H1 (cell line): ENCODE data around the gene CUEDC1. TPM values are rescaled to one million over a fixed set of nuclear protein-coding genes. Genes with fewer than 3 reads are reported as not detected.

Source experiments
- CTCF ChIA-PET: fragments of 300-600 bp; sonication (Branson Sonifier 250); formaldehyde crosslinking; loops from one replicate; lab custom pipeline; 2021; ENCODE audit not compliant: partially characterized antibody; lab: Charles Lee
- POLR2A ChIA-PET: fragments of 300-600 bp; sonication (Branson Sonifier 250); formaldehyde crosslinking; loops from one replicate; lab custom pipeline; 2021; ENCODE audit warnings: inconsistent platforms; ENCODE audit not compliant: partially characterized antibody; lab: Charles Lee
- DNase-seq, 2 experiments: peaks; one replicate each; pipeline versions ENCODE4 v3.0.0 to v3.0.0-alpha.2; 2010 to 2022; ENCODE audit warnings: low spot score in 2 of 2, low read depth in 1 of 2, mixed read lengths in 1 of 2
- FAIRE-seq: peaks from 2 replicates; lab custom pipeline; 2011; peaks lifted over from hg19 to GRCh38; lab: Jason Lieb, UNC
- H2AFZ ChIP-seq: 2 replicates; pipeline ENCODE4 v1.8.1; 2012; ENCODE audit warnings: low read length, inconsistent platforms
- H2AK5ac ChIP-seq: 2 replicates; pipeline ENCODE4 v1.6.1; 2013; ENCODE audit warnings: low read depth, low read length
- H2BK120ac ChIP-seq: replicated peaks from 2 replicates; pipeline ENCODE3; 2013; ENCODE audit warnings: low read depth, low read length, inconsistent platforms
- H2BK12ac ChIP-seq: 2 replicates; pipeline ENCODE4 v1.6.1; 2013; ENCODE audit warnings: low read depth, low read length
- H2BK15ac ChIP-seq: 2 replicates; pipeline ENCODE4 v1.6.1; 2013; ENCODE audit warnings: low read length
- H2BK20ac ChIP-seq: 2 replicates; pipeline ENCODE4 v1.6.1; 2013; ENCODE audit warnings: low read length
- H2BK5ac ChIP-seq: 2 replicates; pipeline ENCODE4 v1.6.1; 2013; ENCODE audit warnings: low read depth, low read length
- H3K14ac ChIP-seq: 2 replicates; pipeline ENCODE4 v1.6.1; 2013; ENCODE audit warnings: inconsistent platforms; ENCODE audit not compliant: insufficient read length
- H3K18ac ChIP-seq: 2 replicates; pipeline ENCODE4 v1.6.1; 2013; ENCODE audit warnings: low read length; ENCODE audit errors: extremely low read depth
- H3K23ac ChIP-seq: 2 replicates; pipeline ENCODE4 v1.6.1; 2013; ENCODE audit warnings: inconsistent platforms; ENCODE audit not compliant: insufficient read length
- H3K23me2 ChIP-seq: 2 replicates; pipeline ENCODE4 v1.6.1; 2013; ENCODE audit warnings: low read depth, low read length
- H3K27ac ChIP-seq: 2 replicates; pipeline ENCODE4 v1.6.1; 2011; ENCODE audit warnings: low read depth, low read length, inconsistent platforms
- H3K27me3 ChIP-seq, 4 experiments: replicated peaks in 1 of 4; 1 replicate in 1 of 4; 2 replicates in 3 of 4; pipeline versions ENCODE4 v1.6.1 to v1.8.1; 2011 to 2013; ENCODE audit warnings: low read length in 3 of 4, mild to moderate bottlenecking in 3 of 4, inconsistent platforms in 2 of 4, mixed read lengths in 2 of 4, moderate library complexity in 1 of 4; ENCODE audit not compliant: control insufficient read depth in 3 of 4, insufficient read depth in 3 of 4; ENCODE audit errors: extremely low read depth in 1 of 4
- H3K36me3 ChIP-seq, 4 experiments: 2 replicates each; pipeline versions ENCODE4 v1.6.1 to v1.8.1; 2011 to 2013; ENCODE audit warnings: mild to moderate bottlenecking in 4 of 4, low read length in 3 of 4, moderate library complexity in 2 of 4, control low read depth in 1 of 4, inconsistent platforms in 1 of 4; ENCODE audit not compliant: insufficient read depth in 4 of 4, control insufficient read depth in 2 of 4
- H3K4ac ChIP-seq: replicated peaks from 2 replicates; pipeline ENCODE3; 2013; ENCODE audit warnings: low read length, low read depth, mixed read lengths, inconsistent platforms; ENCODE audit not compliant: insufficient read length
- H3K4me1 ChIP-seq, 4 experiments: replicated peaks in 1 of 4; 1 replicate in 1 of 4; 2 replicates in 3 of 4; pipeline versions ENCODE4 v1.6.1 to v1.8.1; 2011 to 2013; ENCODE audit warnings: low read length in 3 of 4, inconsistent platforms in 2 of 4, mixed read lengths in 1 of 4; ENCODE audit not compliant: insufficient read depth in 4 of 4, control insufficient read depth in 3 of 4
- H3K4me2 ChIP-seq, 2 experiments: 2 replicates each; pipeline versions ENCODE4 v1.6.1 to v1.8.1; 2011 to 2013; ENCODE audit warnings: low read depth in 2 of 2, low read length in 2 of 2, control low read depth in 1 of 2, inconsistent platforms in 1 of 2, mild to moderate bottlenecking in 1 of 2; ENCODE audit not compliant: insufficient read depth in 1 of 2
- H3K4me3 ChIP-seq, 4 experiments: fragments of 200-600, 300-600 bp in 1 of 4; sonication (generic), shearing (Covaris generic), sonication (Bioruptor Twin) in 1 of 4; 2 replicates each; pipeline versions ENCODE4 v1.5.1 to v1.8.1; 2011 to 2016; ENCODE audit warnings: low read length in 4 of 4, low read depth in 3 of 4, control low read depth in 2 of 4, inconsistent platforms in 2 of 4, mild to moderate bottlenecking in 2 of 4, mixed read lengths in 1 of 4, moderate library complexity in 1 of 4; ENCODE audit not compliant: insufficient read depth in 2 of 4; ENCODE audit errors: extremely low read depth in 1 of 4
- H3K56ac ChIP-seq: replicated peaks from 2 replicates; pipeline ENCODE3; 2013; ENCODE audit warnings: low read depth, mild to moderate bottlenecking, mixed read lengths, low read length, inconsistent platforms; ENCODE audit not compliant: insufficient read length
- H3K79me1 ChIP-seq: 2 replicates; pipeline ENCODE4 v1.6.1; 2013; ENCODE audit warnings: low read depth, low read length, control low read depth
- H3K79me2 ChIP-seq, 2 experiments: 2 replicates each; pipeline versions ENCODE4 v1.6.1 to v1.8.1; 2012 to 2013; ENCODE audit warnings: low read length in 2 of 2, mild to moderate bottlenecking in 2 of 2, inconsistent platforms in 1 of 2; ENCODE audit not compliant: insufficient read depth in 2 of 2, control insufficient read depth in 1 of 2
- H3K9ac ChIP-seq, 4 experiments: replicated peaks in 1 of 4; 1 replicate in 1 of 4; 2 replicates in 3 of 4; pipeline versions ENCODE4 v1.6.1 to v1.8.1; 2011 to 2013; ENCODE audit warnings: low read depth in 3 of 4, low read length in 3 of 4, control low read depth in 2 of 4, mild to moderate bottlenecking in 2 of 4, moderate library complexity in 2 of 4, inconsistent platforms in 1 of 4; ENCODE audit errors: extremely low read depth in 1 of 4
- H3K9me3 ChIP-seq, 2 experiments: 2 replicates each; pipeline versions ENCODE4 v1.6.1 to v1.8.1; 2012 to 2013; ENCODE audit warnings: mild to moderate bottlenecking in 2 of 2, moderate library complexity in 2 of 2, control low read depth in 1 of 2, inconsistent platforms in 1 of 2, low read depth in 1 of 2, low read length in 1 of 2, mixed read lengths in 1 of 2; ENCODE audit not compliant: insufficient read depth in 2 of 2
- H4K20me1 ChIP-seq, 2 experiments: replicated peaks in 1 of 2; 2 replicates each; pipeline versions ENCODE3 to v1.8.1; 2011 to 2013; ENCODE audit warnings: inconsistent platforms in 2 of 2, low read length in 2 of 2, mild to moderate bottlenecking in 1 of 2; ENCODE audit not compliant: insufficient read depth in 2 of 2, control insufficient read depth in 1 of 2
- H4K5ac ChIP-seq: 2 replicates; pipeline ENCODE4 v1.6.1; 2013; ENCODE audit warnings: low read length, low read depth, mixed read lengths, inconsistent platforms; ENCODE audit not compliant: insufficient read length
- H4K8ac ChIP-seq: 2 replicates; pipeline ENCODE4 v1.8.0; 2013; ENCODE audit warnings: mild to moderate bottlenecking, moderate library complexity, low read length, inconsistent platforms; ENCODE audit not compliant: insufficient read depth; ENCODE audit errors: extremely low read depth
- H4K91ac ChIP-seq: replicated peaks from 2 replicates; pipeline ENCODE3; 2013; ENCODE audit warnings: low read length, mixed read lengths, inconsistent platforms; ENCODE audit not compliant: insufficient read length
- MAX ChIP-seq: IDR thresholded peaks from 2 replicates; pipeline ENCODE4 v1.6.1; 2012; ENCODE audit warnings: inconsistent platforms
- RBBP5 ChIP-seq: IDR thresholded peaks from 2 replicates; pipeline ENCODE4 v1.7.1; 2012; ENCODE audit warnings: low read depth, mild to moderate bottlenecking, inconsistent platforms, low read length, moderate library complexity, borderline replicate concordance
- ZNF274 ChIP-seq: IDR thresholded peaks from 2 replicates; pipeline ENCODE4 v1.7.0; 2012; ENCODE audit warnings: low read length, borderline replicate concordance; ENCODE audit errors: extremely low read depth
- WGBS, 2 experiments: shearing (Covaris generic) in 1 of 2; methylation state at CpG; one replicate each; pipeline versions ENCODE4 v1.1.6 to v1.1.7; 2013 to 2015; ENCODE audit warnings: low lambda C conversion rate in 2 of 2, mixed read lengths in 2 of 2, inconsistent platforms in 1 of 2, low coverage in 1 of 2, missing lambda C conversion rate in 1 of 2; ENCODE audit not compliant: insufficient replicate concordance in 2 of 2, insufficient coverage in 1 of 2, insufficient read length in 1 of 2; ENCODE audit errors: extremely low coverage in 1 of 2, missing lambda C conversion rate in 1 of 2; 5-methylcytosine and 5-hydroxymethylcytosine counted together
- polyA plus RNA-seq, 7 experiments: library from polyadenylated mRNA; depleted of rRNA in 3 of 7; stranded (reverse) in 5 of 7; unstranded in 2 of 7; fragments of >200 nt in 5 of 7; fragments of 200-250 nt in 2 of 7; gene quantifications; 1 replicate in 5 of 7; 2 replicates in 1 of 7; 4 replicates in 1 of 7; pipeline versions ENCODE4 v1.2.1 to v1.2.3, GENCODE V29; 2011 to 2013; ENCODE audit warnings: missing spikeins in 2 of 7, mixed read lengths in 2 of 7
- total RNA-seq: library from RNA; stranded (reverse); fragmentation: NEBNext Ultra II Directional; extraction: Animal tissue kit (Norgen Biotek cat#: 25700); gene quantifications from 2 replicates; pipeline ENCODE4 v1.2.1, GENCODE V29; 2021

CUEDC1 gene
- total and polyA plus RNA-seq, 2 of the 8 experiments (the other 6 are each of a cell fraction or from before 2014, with no cell fraction given) = 4.0 to 10.7 TPM

- Histone ChIP-seq H3K4me2 (no peak overlapping the region), H2AFZ (no peak overlapping the region), H3K27me3 (no peaks in the 10 kb centered on the region), H3K9ac (no peak overlapping the region), H3K36me3 (no peaks in the 10 kb centered on the region), H4K20me1 (no peaks in the 10 kb centered on the region), H4K5ac (no peak overlapping the region), H3K4me1 (peaks cover 0 to 3% (median 1%) of the 10 kb centered on the region in 4 experiments; a peak in 4 of 7 replicates), H3K14ac (no peak overlapping the region), H2AK5ac (0 out of 2 replicates have a peak overlapping the region, but pooled peaks have one; percentile 39), H3K23me2 (no peaks in the 10 kb centered on the region), H3K27ac (no peak overlapping the region), H2BK12ac (no peak overlapping the region), H3K23ac (no peak overlapping the region), H3K18ac (no peak overlapping the region), H2BK15ac (no peak overlapping the region), H3K56ac (no peak overlapping the region), H2BK5ac (no peak overlapping the region), H3K4me3 (no peak overlapping the region), H3K9me3 (no peaks in the 10 kb centered on the region), H2BK20ac (no peak overlapping the region), H4K8ac (no peak overlapping the region), H3K4ac (no peak overlapping the region), H3K79me2 (no peaks in the 10 kb centered on the region), H3K79me1 (no peaks in the 10 kb centered on the region), H4K91ac (no peak overlapping the region), H2BK120ac (no peak overlapping the region)
- WGBS, 2 experiments = 88% methylated on average over 4 of the region's 4 CpGs; no CpG with 5 or more reads in 1 of the 2 experiments
- DNase-seq (no peak), FAIRE-seq (no peak)
- CTCF ChIA-PET = interaction anchor here (0.7 to 9.0 kb wide), 7 partner anchors 12 to 766 kb away, joined by 3 to 205 read pairs (median 4); no protein-coding TSS in a partner anchor
- POLR2A ChIA-PET = interaction anchor here (0.6 to 3.2 kb wide), 4 partner anchors 12 to 249 kb away, joined by 3 to 9 read pairs (median 4); partner anchors contain the start of gene SRSF1
- TF ChIP-seq MAX (no peak), ZNF274 (no peak), RBBP5 (no peak)
Measured at GRCh38 chr17:57887161-57887560, 68.1 kb downstream of the CUEDC1 start.
